HCT116 (cell line): ENCODE results near the gene RAB25.

Source experiments
- ELF1 ChIP-seq: IDR thresholded peaks from 2 replicates; pipeline ENCODE4 v1.6.1; 2012; ENCODE audit warnings: low read depth, borderline replicate concordance
- EZH2phosphoT487 ChIP-seq: fragments of 200-600 bp; IDR thresholded peaks from 2 replicates; pipeline ENCODE4 v1.6.1; 2018; ENCODE audit warnings: antibody characterized with exemption, borderline replicate concordance
- POLR2A ChIP-seq: IDR thresholded peaks from 2 replicates; pipeline ENCODE4 v1.7.0; 2011; ENCODE audit warnings: borderline replicate concordance; ENCODE audit not compliant: insufficient read depth, insufficient read length; ENCODE audit errors: extremely low read depth
- POLR2AphosphoS5 ChIP-seq: IDR thresholded peaks from 2 replicates; pipeline ENCODE4 v1.6.1; 2011; ENCODE audit warnings: mild to moderate bottlenecking, low read depth, low read length, moderate library complexity
- SRF ChIP-seq: IDR thresholded peaks from 2 replicates; pipeline ENCODE4 v1.6.1; 2012; ENCODE audit warnings: low read depth
- YY1 ChIP-seq: IDR thresholded peaks from 2 replicates; pipeline ENCODE4 v1.6.1; 2011; ENCODE audit warnings: low read length, low read depth, moderate library complexity, mild to moderate bottlenecking; ENCODE audit not compliant: insufficient replicate concordance; ENCODE audit errors: extremely low read depth
- ZBTB33 ChIP-seq: IDR thresholded peaks from 2 replicates; pipeline ENCODE4 v1.6.1; 2011; ENCODE audit warnings: mild to moderate bottlenecking, low read length, moderate library complexity; ENCODE audit not compliant: insufficient replicate concordance; ENCODE audit errors: extremely low read depth
- TF ChIP-seq, protein P1 (sequence below), 3 experiments: fragments of 200-600 bp in 1 of 3; sonication (generic) in 1 of 3; IDR thresholded peaks in 2 of 3; conservative IDR thresholded peaks in 1 of 3; 2 replicates each; pipeline ENCODE4 v1.5.1; 2012 to 2017; ENCODE audit warnings: low read depth in 2 of 3, low read length in 2 of 3, antibody characterized with exemption in 1 of 3, borderline replicate concordance in 1 of 3, control low read depth in 1 of 3, mild to moderate bottlenecking in 1 of 3, mixed read lengths in 1 of 3, mixed run types in 1 of 3, moderate library complexity in 1 of 3; ENCODE audit not compliant: insufficient read depth in 1 of 3

GRCh38 chr1:156103521-156103947, 42.6 kb downstream of the RAB25 start:
- TF ChIP-seq, protein P1, sequence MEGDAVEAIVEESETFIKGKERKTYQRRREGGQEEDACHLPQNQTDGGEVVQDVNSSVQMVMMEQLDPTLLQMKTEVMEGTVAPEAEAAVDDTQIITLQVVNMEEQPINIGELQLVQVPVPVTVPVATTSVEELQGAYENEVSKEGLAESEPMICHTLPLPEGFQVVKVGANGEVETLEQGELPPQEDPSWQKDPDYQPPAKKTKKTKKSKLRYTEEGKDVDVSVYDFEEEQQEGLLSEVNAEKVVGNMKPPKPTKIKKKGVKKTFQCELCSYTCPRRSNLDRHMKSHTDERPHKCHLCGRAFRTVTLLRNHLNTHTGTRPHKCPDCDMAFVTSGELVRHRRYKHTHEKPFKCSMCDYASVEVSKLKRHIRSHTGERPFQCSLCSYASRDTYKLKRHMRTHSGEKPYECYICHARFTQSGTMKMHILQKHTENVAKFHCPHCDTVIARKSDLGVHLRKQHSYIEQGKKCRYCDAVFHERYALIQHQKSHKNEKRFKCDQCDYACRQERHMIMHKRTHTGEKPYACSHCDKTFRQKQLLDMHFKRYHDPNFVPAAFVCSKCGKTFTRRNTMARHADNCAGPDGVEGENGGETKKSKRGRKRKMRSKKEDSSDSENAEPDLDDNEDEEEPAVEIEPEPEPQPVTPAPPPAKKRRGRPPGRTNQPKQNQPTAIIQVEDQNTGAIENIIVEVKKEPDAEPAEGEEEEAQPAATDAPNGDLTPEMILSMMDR (IDR thresholded peaks at IDR 0.05 in 2 of 3, conservative IDR thresholded peaks at IDR 0.05 in 1 of 3; ENCODE audit: borderline replicate concordance in 1 of 3, insufficient read depth in 1 of 3, low read depth in 2 of 3, low read length in 2 of 3): no peak
- TF ChIP-seq ZBTB33: no peak
- TF ChIP-seq POLR2AphosphoS5: no peak; the same call in 1 of the 2 replicates
- no peak for TF ChIP-seq POLR2A
- TF ChIP-seq EZH2phosphoT487: no peak
- TF ChIP-seq ELF1: no peak
- TF ChIP-seq SRF: no peak
- TF ChIP-seq YY1: no peak
